ENCODE data around the gene DUT.

DNA sequence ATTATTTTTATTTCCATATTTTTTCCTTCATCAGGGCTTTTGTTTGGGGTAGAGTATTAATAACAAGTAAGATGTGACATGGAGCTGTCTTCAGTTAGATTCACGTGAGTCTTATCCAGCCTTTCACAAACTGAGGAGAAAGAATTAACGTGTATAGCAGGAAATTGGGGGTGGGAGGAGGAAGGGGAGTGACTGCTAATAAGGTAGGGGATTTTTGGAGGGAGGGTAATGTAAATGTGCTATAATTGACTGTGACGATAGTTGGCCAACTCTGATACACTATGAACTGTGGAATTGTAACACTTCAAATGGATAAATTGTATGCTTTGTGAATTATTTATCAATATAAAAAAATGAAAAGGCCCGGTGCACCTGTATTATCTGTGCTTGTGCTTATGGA is 8.9 kb downstream of the DUT start:
- TF ChIP-seq, protein P1, sequence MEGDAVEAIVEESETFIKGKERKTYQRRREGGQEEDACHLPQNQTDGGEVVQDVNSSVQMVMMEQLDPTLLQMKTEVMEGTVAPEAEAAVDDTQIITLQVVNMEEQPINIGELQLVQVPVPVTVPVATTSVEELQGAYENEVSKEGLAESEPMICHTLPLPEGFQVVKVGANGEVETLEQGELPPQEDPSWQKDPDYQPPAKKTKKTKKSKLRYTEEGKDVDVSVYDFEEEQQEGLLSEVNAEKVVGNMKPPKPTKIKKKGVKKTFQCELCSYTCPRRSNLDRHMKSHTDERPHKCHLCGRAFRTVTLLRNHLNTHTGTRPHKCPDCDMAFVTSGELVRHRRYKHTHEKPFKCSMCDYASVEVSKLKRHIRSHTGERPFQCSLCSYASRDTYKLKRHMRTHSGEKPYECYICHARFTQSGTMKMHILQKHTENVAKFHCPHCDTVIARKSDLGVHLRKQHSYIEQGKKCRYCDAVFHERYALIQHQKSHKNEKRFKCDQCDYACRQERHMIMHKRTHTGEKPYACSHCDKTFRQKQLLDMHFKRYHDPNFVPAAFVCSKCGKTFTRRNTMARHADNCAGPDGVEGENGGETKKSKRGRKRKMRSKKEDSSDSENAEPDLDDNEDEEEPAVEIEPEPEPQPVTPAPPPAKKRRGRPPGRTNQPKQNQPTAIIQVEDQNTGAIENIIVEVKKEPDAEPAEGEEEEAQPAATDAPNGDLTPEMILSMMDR (IDR thresholded peaks at IDR 0.05), result no peak
- TF ChIP-seq POLR2A (IDR thresholded peaks at IDR 0.05), result no peak
